Measurements from ENCODE around the gene DTL.

DNA sequence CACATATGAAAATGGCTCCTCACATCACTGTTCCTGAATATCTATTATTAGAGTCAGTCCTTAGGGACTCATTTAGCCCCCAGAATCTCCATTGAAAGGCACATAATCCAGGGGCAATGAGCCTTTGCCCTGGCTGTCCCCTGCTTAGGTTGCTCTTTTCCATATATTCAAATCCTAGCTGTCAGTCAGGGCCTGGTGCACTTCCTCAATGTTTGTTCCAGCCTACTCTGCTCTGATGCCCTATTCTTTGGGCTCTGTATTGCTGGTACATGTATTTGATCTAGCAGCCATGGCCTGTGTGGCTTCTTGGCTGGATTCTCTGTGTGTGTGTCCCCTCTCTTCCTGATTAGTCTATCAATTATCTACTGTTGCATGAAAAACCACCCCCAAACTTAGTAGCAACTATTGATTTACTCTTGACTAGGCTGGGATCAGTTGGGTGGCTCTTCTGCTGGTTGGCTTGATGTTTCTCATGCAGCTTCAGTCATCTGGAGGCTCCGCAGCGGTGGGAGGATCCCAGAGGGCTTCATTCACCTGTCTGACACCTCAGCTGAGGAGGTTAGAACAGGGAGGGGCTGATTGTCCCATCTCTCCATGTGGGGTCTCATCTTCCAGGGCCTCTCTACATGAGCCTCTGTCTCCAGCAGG is 107.5 kb downstream of the DTL start:
- TF ChIP-seq, protein P1, sequence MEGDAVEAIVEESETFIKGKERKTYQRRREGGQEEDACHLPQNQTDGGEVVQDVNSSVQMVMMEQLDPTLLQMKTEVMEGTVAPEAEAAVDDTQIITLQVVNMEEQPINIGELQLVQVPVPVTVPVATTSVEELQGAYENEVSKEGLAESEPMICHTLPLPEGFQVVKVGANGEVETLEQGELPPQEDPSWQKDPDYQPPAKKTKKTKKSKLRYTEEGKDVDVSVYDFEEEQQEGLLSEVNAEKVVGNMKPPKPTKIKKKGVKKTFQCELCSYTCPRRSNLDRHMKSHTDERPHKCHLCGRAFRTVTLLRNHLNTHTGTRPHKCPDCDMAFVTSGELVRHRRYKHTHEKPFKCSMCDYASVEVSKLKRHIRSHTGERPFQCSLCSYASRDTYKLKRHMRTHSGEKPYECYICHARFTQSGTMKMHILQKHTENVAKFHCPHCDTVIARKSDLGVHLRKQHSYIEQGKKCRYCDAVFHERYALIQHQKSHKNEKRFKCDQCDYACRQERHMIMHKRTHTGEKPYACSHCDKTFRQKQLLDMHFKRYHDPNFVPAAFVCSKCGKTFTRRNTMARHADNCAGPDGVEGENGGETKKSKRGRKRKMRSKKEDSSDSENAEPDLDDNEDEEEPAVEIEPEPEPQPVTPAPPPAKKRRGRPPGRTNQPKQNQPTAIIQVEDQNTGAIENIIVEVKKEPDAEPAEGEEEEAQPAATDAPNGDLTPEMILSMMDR (conservative IDR thresholded peaks at IDR 0.05): no peak
- TF ChIP-seq ZFX (IDR thresholded peaks at IDR 0.05): no peak
